Hematopoietic multipotent progenitor cell treated with erythropoietin and hydrocortisone succinate and interleukin-3 and kit ligand, for 4 days (in vitro differentiated cells): ENCODE data around the gene ERCC3.
A peak's percentile ranks its signal among the peaks of the same experiment; 100 is the strongest.

Experiments used
- DNase-seq: peaks from one replicate; pipeline ENCODE4 v3.0.0-alpha.2; 2015

Gene ERCC3

GRCh38 chr2:127293748-127294562 lies at the start of gene ERCC3:
TSS of gene ERCC3 (minus strand) at chr2:127294144. CDS start at chr2:127294081, 63 bp downstream.
- DNase-seq: peak; percentile 96

- DNase-seq: no peak
These were observed 49.3 kb upstream of the ERCC3 start for GRCh38 chr2:127343277-127343676.

GRCh38 chr2:127342101-127342500 lies 48.2 kb upstream of the ERCC3 start:
- peak; percentile 35 for DNase-seq

GRCh38 chr2:127332335-127332734 lies 38.4 kb upstream of the ERCC3 start:
- no peak for DNase-seq

- DNase-seq: no peak
These were observed 36.8 kb upstream of the ERCC3 start for GRCh38 chr2:127330753-127331152.

GRCh38 chr2:127326289-127326945 lies 32.5 kb upstream of the ERCC3 start:
- DNase-seq: no peak

GRCh38 chr2:127324635-127325034 lies 30.7 kb upstream of the ERCC3 start:
- DNase-seq: peak; percentile 68

- DNase-seq: no peak
These were observed 27.4 kb upstream of the ERCC3 start for GRCh38 chr2:127321303-127321702.

- no peak for DNase-seq
These were observed 26.8 kb upstream of the ERCC3 start for GRCh38 chr2:127320586-127321275.

GRCh38 chr2:127320067-127320466 lies 26.1 kb upstream of the ERCC3 start:
- no peak for DNase-seq

- DNase-seq: no peak
These were observed 20.4 kb upstream of the ERCC3 start for GRCh38 chr2:127314193-127314988.

- no peak for DNase-seq
These were observed 19.5 kb upstream of the ERCC3 start for GRCh38 chr2:127313406-127313805.

GRCh38 chr2:127310980-127311379 lies 17.0 kb upstream of the ERCC3 start:
- no peak for DNase-seq

GRCh38 chr2:127309468-127309867 lies 15.5 kb upstream of the ERCC3 start:
- no peak for DNase-seq

- no peak for DNase-seq
These were observed 14.7 kb upstream of the ERCC3 start for GRCh38 chr2:127308586-127309138.

- peak; percentile 28 for DNase-seq
These were observed 12.1 kb upstream of the ERCC3 start for GRCh38 chr2:127305990-127306585.

GRCh38 chr2:127302168-127302567 lies 8.2 kb upstream of the ERCC3 start:
- DNase-seq: no peak

GRCh38 chr2:127293386-127293747 lies 577 bp downstream of the ERCC3 start:
- no peak for DNase-seq

GRCh38 chr2:127288274-127288673 lies 5.7 kb downstream of the ERCC3 start:
- DNase-seq: no peak

- DNase-seq: no peak
These were observed 10.7 kb downstream of the ERCC3 start for GRCh38 chr2:127283275-127283674.

- no peak for DNase-seq
These were observed 13.3 kb downstream of the ERCC3 start for GRCh38 chr2:127280693-127281092.

GRCh38 chr2:127279781-127280180 lies 14.2 kb downstream of the ERCC3 start:
- DNase-seq: no peak
